Thyroid gland (tissue), 4 donors: ENCODE data around the gene ABHD8. TPM values are rescaled to one million over a fixed set of nuclear protein-coding genes. Genes with fewer than 3 reads are reported as not detected.
A peak's percentile ranks its signal among the peaks of the same experiment; 100 is the strongest.

Experiments
- DNase-seq, 2 donors: peaks; one replicate each; pipeline ENCODE4 v3.0.0-alpha.2; 2019
- H3K27ac ChIP-seq, 3 donors: fragments of 200-600 bp; sonication (generic); 1 replicate in 2 of 3; 2 replicates in 1 of 3; pipeline ENCODE4 v1.5.1; 2016 to 2019; ENCODE audit warnings: mild to moderate bottlenecking in 1 of 3, moderate library complexity in 1 of 3
- H3K27me3 ChIP-seq: fragments of 200-600 bp; sonication (generic); one replicate; pipeline ENCODE4 v1.5.1; 2019
- H3K36me3 ChIP-seq, 2 donors: fragments of 200-600 bp; sonication (generic); one replicate each; pipeline ENCODE4 v1.5.1; 2016 to 2019
- H3K4me1 ChIP-seq, 2 donors: fragments of 200-600 bp; sonication (generic); one replicate each; pipeline ENCODE4 v1.5.1; 2017 to 2019
- H3K4me3 ChIP-seq, 3 donors: fragments of 200-600 bp; sonication (generic); replicated peaks in 1 of 3; 1 replicate in 2 of 3; 2 replicates in 1 of 3; pipeline ENCODE4 v1.5.1; 2016; ENCODE audit warnings: mild to moderate bottlenecking in 1 of 3
- H3K9me3 ChIP-seq: fragments of 200-600 bp; sonication (generic); one replicate; pipeline ENCODE4 v1.5.1; 2017
- CTCF ChIP-seq, 6 experiments: fragments of 200-600 bp in 3 of 6; fragments of 450-650 bp in 3 of 6; sonication (generic) in 3 of 6; IDR thresholded peaks; one replicate each; pipeline ENCODE4 v1.5.1; 2016 to 2019; ENCODE audit warnings: antibody characterized with exemption in 6 of 6, mild to moderate bottlenecking in 2 of 6, inconsistent platforms in 1 of 6, moderate library complexity in 1 of 6
- POLR2A ChIP-seq, 2 donors: fragments of 450-650 bp; IDR thresholded peaks; one replicate each; pipeline ENCODE4 v1.6.1; 2017; ENCODE audit warnings: antibody characterized with exemption in 2 of 2, mild to moderate bottlenecking in 2 of 2, moderate library complexity in 1 of 2
- WGBS, 2 donors: methylation state at CpG; one replicate each; pipeline ENCODE4 v1.1.5; 2017; 5-methylcytosine and 5-hydroxymethylcytosine counted together
- intact Hi-C: fragments of 100-400 bp; cut with DNase I; formaldehyde crosslinking; loops from one replicate; pipeline ENCODE4 v1.15.1; 2023
- total RNA-seq, 4 donors: library from RNA; depleted of rRNA; stranded (reverse); fragments of >200 nt; gene quantifications; one replicate each; pipeline ENCODE4 v1.2.3, GENCODE V29; 2016

Gene ABHD8
- total RNA-seq, 4 donors from 2014 or later, result 14.4 to 31.2 (median 23.3) TPM

DNA sequence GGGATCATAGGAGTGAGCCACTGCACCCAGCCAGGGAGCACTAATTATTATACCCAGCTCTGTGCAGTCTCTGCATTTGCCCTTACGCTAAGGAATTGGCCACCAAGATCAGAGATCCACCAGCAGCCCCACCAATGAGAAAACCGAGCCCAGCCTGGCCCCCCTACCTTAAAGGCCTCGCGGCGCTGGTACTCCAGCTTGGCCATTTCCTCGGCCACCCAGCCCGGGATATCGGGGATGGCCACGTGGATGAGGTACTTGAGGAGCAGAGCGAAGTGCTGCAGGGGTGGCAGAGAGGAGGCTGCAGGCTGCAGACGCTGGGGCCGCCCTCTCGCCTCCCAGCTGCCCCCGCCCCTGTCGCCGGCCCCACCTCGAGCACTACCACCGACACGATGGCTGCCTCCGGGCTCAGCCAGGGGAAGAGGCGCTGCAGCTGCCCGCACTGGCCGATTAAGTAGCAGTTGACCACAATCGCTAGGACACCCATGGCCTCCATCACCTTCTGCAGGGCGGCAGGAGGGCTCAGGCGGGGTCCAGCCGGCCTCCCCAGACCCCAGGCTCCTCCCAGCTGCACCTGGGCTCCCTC is 23.9 kb upstream of the ABHD8 start:
- 51% methylated on average over 22 of the region's 27 CpGs; no CpG with 5 or more reads in 1 of the 2 donors for WGBS, 2 donors
- intact Hi-C loops, result no loop called here
- no peak for DNase-seq
- H3K4me1 ChIP-seq, result peaks cover 10 to 22% of the 10 kb centered on the region in 2 donors
- no peak for TF ChIP-seq POLR2A (IDR thresholded peaks at IDR 0.05)
- TF ChIP-seq CTCF (IDR thresholded peaks at IDR 0.05), result no peak
- no peaks in the 10 kb centered on the region for H3K9me3 ChIP-seq
- no peaks in the 10 kb centered on the region for H3K36me3 ChIP-seq
- H3K27ac ChIP-seq, result no peak overlapping the region
- no peaks in the 10 kb centered on the region for H3K27me3 ChIP-seq
- H3K4me3 ChIP-seq, result no peak overlapping the region

DNA sequence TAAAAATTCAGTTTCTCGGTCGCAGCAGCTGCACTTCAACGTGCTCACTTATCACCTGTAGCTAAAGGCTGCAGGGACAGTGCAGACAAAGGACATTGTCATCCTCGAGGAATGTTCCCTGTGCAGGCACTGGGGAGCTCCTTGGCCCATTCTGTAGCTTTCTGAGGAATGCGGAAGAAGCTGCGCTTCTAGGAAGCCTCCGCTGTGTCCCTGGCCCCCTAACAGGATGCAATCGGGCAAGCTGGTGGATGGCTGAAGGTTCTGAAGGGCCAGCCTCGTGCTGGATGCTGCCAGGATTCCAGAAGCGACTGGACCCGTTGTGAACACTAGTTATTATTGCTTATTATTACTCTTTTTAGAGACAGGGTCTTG is 23.4 kb upstream of the ABHD8 start:
- DNase-seq, result no peak
- 81 to 84% methylated on average over 9 to 11 of the region's 11 CpGs for WGBS, 2 donors
- peaks cover 10 to 22% of the 10 kb centered on the region in 2 donors for H3K4me1 ChIP-seq

DNA sequence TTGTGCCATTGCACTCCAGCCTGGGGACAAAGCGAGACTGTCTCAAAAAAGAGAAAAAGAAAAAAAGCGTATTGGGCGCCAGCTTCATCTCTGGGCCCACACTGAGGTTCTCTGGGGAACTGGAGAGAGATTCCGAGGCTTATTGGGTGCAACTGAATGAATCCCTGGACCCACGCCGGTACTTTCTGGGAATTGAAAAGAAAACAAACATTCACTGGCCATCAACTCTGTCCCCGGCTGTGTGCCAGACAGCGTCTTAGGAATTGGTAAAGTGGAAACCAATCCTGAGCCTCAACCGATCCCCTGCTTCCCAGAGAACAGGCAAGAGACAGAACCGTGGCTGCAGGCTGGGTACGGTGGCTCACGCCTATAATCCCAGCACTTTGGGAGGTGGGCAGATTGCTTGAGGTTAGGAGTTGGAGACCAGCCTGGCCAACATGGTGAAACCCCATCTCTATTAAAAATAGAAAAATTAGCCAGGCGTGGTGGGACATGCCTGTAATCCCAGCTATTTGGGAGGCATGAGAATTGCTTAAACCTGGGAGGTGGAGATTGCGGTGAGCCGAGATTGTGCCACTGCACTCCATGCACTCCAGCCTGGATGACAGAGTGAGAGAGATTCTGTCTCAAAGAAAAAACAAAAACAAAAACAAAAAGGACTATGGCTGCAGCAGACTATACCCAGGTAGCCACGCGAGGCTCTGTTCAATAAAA is 22.8 kb upstream of the ABHD8 start:
- intact Hi-C loops, result no loop called here
- Histone ChIP-seq H3K4me1 (peaks cover 10 to 22% of the 10 kb centered on the region in 2 donors), H3K27ac (no peak overlapping the region), H3K4me3 (no peak overlapping the region), H3K27me3 (no peaks in the 10 kb centered on the region), H3K9me3 (no peaks in the 10 kb centered on the region), H3K36me3 (peaks cover 0 to 9% of the 10 kb centered on the region in 2 donors)
- TF ChIP-seq CTCF (IDR thresholded peaks at IDR 0.05), result no peak
- TF ChIP-seq POLR2A (IDR thresholded peaks at IDR 0.05), result no peak
- WGBS, 2 donors, result 82 to 83% methylated on average over 17 of the region's 17 CpGs
- DNase-seq, result peak; percentile 24 to 31

More for the DNA sequence above, 23.4 kb upstream of the ABHD8 start:
- Histone ChIP-seq H3K27me3 (no peaks in the 10 kb centered on the region), H3K4me3 (no peak overlapping the region), H3K9me3 (no peaks in the 10 kb centered on the region), H3K27ac (no peak overlapping the region), H3K36me3 (peaks cover 0 to 4% of the 10 kb centered on the region in 2 donors)
- TF ChIP-seq CTCF (IDR thresholded peaks at IDR 0.05) (no peak), POLR2A (IDR thresholded peaks at IDR 0.05) (no peak)
- intact Hi-C loops, result no loop called here

- Histone ChIP-seq H3K4me1 (peaks cover 10 to 22% of the 10 kb centered on the region in 2 donors), H3K9me3 (no peaks in the 10 kb centered on the region), H3K4me3 (no peak overlapping the region), H3K36me3 (peaks cover 5 to 17% of the 10 kb centered on the region in 2 donors), H3K27ac (no peak overlapping the region), H3K27me3 (no peaks in the 10 kb centered on the region)
- no peak for DNase-seq
- 98 to 99% methylated on average over 8 to 15 of the region's 20 CpGs for WGBS, 2 donors
- intact Hi-C loops, result no loop called here
- TF ChIP-seq CTCF (IDR thresholded peaks at IDR 0.05) (no peak), POLR2A (IDR thresholded peaks at IDR 0.05) (no peak)
Measured at GRCh38 chr19:17325133-17325532, 21.9 kb upstream of the ABHD8 start.
